ENCODE measurements around the gene RALGPS1.

DNA sequence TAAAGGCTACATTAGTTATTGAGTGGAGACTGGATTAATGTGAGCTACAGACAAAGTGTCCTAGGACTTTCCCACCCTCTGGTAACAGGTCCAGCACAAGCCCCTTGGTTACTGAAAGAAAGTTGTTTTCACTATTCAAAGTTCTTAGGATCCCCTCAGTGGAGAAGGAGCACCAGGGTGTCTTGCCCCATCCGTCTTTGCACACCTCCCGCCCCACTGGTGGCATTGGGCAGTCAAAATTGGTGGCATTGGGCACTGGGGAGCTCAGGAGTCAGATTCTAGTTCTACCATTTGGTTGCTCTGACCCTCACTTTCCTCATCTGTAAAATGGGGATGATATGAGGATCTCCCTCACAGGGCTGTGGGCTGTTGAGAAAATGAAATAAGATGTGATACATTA, 210.2 kb downstream of the RALGPS1 start:
- TF ChIP-seq, protein P1, sequence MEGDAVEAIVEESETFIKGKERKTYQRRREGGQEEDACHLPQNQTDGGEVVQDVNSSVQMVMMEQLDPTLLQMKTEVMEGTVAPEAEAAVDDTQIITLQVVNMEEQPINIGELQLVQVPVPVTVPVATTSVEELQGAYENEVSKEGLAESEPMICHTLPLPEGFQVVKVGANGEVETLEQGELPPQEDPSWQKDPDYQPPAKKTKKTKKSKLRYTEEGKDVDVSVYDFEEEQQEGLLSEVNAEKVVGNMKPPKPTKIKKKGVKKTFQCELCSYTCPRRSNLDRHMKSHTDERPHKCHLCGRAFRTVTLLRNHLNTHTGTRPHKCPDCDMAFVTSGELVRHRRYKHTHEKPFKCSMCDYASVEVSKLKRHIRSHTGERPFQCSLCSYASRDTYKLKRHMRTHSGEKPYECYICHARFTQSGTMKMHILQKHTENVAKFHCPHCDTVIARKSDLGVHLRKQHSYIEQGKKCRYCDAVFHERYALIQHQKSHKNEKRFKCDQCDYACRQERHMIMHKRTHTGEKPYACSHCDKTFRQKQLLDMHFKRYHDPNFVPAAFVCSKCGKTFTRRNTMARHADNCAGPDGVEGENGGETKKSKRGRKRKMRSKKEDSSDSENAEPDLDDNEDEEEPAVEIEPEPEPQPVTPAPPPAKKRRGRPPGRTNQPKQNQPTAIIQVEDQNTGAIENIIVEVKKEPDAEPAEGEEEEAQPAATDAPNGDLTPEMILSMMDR (IDR thresholded peaks at IDR 0.05), result no peak
- TF ChIP-seq POLR2AphosphoS5 (IDR thresholded peaks at IDR 0.05) (no peak), POLR2A (IDR thresholded peaks at IDR 0.05; ENCODE audit: low read depth) (no peak), EP300 (IDR thresholded peaks at IDR 0.05) (no peak)
